Measurements from ENCODE around the gene ZNF485.
"Not testable (repeated sequence)": the region's sequence is repeated elsewhere in the genome, so short reads cannot be mapped to it uniquely, and the experiment has no call there.

Gene ZNF485

DNA sequence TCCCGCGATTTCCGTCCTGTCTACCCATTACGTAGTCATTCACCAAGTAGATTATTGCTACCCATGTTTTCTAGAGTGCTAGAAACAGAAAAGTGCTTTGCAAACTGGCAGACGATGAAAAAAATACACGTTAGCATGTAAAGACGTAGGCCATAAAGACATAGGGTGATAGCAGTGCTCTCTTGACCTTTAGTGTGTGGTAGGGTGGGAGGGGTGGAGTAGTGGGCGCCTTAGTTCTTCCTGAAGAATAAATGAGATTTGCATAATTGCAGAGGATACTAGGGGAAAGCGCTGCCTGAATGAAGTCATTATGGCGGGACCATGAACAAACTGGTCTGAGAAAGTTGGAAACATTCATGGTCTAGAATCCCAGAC, 948 bp downstream of the ZNF485 start:
- peak; percentile 9 for DNase-seq

DNA sequence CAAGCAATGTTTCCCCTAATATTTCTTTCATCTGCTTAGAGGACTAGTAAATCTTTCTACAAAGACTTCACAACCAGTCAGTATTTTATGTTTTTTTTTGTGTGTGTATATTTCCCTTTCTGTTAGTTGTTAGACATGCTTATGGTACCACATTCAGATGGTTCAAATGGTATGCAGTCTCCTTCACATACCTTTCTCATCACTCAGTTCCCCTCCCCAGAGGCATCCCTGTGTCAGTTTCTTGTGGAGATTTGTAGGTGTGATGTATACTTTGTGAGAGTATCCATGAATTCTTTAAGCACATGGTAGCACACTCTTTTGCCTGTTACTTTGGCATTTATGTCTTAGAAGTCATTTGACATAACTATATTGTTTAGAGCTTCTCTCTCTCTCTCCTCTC, 4.4 kb downstream of the ZNF485 start:
- DNase-seq, result no peak

DNA sequence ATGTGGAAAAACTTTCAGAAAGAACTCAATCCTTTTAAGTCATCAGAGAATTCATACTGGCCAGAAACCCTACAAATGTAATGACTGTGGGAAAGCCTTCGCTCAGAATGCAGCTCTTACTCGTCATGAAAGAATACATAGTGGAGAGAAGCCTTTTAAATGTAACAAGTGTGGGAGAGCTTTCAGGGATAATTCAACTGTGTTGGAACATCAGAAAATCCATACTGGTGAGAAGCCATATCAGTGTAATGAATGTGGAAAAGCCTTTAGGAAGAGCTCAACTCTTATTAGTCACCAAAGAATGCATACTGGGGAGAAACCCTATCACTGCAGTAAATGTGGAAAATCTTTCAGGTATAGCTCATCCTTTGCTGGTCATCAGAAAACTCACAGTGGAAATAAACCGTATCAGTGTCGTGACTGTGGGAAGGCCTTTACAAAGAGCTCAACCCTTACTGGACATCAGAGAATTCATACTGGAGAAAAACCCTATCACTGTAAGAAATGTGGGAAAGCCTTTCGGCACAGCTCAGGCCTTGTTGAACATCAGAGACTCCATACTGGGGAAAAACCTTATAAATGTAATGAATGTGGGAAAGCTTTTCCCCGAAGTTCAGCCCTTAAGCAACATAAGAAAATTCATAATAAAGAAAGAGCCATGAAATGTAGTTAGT, 10.6 kb downstream of the ZNF485 start:
- no peak for DNase-seq

- no peak for DNase-seq
Measured at GRCh38 chr10:43619368-43619767, 13.1 kb downstream of the ZNF485 start.

DNA sequence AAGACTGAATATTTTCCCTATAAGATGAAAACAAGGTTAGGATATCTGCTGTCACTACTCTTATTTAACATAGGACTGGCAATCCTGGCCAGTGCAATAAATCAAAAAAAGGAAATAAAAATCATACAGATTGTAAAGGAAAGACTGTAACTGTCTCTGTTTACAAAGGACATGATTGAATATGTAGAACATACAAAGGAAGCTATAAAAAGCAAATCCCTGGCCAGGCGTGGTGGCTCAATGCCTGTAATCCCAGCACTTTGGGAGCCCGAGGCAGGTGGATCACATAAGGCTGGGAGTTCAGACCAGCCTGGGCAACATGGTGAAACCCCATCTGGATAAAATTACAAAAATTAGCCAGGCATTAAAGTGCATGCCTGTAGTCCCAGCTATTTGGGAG, 15.8 kb downstream of the ZNF485 start:
- DNase-seq, result no peak

DNA sequence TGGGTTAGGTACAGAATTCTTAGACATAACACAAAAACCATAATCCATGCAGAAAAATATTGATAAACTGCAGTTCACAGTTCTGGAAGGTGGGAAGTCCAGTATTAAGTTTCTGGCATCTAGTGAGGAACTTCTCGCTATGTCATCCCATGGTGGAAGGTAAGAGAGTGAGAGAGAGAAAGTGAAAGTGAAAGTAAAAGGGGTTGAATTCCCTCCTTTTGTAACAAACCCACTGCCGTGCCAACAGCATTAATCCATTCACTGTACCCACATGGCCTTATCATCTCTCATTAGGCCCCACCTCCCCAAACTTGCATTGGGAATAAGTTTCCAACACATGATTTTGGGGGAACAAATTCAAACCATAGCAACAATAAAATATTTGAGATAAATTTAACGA, 17.1 kb downstream of the ZNF485 start:
- DNase-seq, result peak; percentile 42

DNA sequence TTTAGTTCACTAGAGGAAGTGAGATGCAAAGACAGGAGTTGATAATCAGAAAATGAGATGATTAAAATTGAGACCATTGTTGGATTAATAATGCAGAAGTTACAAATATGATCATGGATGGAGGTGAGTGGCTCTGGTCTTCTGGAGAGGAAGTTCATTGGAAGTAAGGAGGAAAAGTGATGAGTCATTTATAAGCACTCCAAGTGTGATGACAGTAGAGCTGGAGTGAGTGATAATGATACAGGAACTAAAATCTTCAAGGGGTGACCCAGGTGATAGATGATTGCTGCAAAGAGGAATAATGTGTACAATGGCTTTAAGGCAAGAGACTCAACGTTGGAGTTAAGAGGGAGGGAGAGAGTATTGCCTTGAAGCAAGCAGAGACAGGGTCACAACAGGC, 21.7 kb downstream of the ZNF485 start:
- DNase-seq, result no peak

- DNase-seq, result no peak
Measured at GRCh38 chr10:43628956-43629355, 22.7 kb downstream of the ZNF485 start.

DNA sequence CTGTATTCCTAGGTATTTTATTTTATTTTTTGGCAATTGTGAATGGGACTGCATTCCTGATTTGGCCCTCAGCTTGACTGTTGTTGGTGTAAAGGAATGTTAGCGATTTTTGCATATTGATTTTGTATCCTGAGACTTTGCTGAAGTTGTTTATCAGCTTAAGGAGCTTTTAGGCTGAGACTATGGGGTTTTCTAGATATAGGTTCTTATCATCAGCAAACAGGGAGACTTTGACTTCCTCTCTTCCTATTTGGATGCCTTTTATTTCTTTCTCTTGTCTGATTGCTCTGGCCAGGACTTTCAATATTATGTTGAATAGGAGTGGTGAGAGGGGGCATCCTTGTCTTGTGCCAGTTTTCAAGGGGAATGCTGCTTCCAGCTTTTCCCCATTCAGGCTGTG, 29.6 kb downstream of the ZNF485 start:
- not testable (repeated sequence) for DNase-seq

GRCh38 chr10:43640603-43641002, 34.4 kb downstream of the ZNF485 start:
- no peak for DNase-seq

DNA sequence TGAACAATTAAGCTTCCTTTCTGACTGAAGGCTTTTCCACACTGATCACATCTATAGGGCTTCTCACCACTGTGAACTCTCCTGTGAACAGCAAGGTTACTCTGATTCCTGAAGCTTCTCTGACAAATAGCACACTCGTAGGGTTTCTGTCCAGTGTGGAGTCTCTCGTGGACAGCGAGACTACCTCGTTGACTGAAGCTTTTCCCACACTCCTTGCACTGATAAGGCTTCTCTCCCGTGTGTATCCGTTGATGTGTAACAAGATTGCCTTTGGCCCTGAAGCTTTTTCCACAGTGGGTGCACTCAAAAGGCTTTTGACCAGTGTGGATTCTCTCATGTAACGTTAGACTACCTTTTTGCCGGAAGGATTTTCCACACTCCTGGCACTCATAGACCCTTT, 38.0 kb downstream of the ZNF485 start:
- no peak for DNase-seq

DNA sequence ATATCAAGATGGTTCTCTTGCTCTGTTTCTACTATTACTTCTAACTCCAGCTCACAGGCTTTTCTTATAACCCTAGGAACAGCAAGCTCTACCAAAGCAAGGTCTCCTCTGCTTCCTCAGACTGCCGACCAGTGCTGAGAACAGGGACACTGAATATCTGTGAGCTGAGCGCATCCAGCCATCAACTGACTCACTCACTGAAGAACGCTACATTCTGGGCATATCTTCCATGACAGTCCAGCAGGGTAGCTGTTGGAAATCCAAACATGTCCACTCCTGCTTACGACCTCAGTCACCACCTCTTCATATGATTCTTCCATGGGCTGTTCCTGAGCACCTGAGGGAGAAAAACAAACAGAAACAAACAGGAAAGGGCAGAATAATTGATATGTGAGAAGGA, 39.6 kb downstream of the ZNF485 start:
- DNase-seq, result no peak

DNA sequence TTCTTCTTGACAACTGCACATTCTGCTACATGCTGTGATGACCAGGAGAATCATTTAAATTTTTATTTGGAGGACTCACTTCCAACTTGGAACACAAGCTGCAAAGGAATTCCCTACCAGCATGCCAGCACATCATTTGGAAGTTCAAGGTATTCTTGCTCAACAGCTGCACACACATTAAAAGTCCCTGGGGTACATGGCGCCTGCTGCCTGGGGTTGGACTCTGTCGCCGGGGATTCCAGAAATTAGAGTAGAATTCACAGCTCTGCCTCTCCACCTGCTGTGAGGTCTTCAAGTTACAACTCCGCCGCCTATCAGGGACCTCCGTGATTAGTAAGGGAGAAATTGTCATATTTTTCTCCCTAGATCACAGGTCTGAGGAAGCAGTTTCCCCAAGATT, 41.3 kb downstream of the ZNF485 start:
- DNase-seq, result no peak

DNA sequence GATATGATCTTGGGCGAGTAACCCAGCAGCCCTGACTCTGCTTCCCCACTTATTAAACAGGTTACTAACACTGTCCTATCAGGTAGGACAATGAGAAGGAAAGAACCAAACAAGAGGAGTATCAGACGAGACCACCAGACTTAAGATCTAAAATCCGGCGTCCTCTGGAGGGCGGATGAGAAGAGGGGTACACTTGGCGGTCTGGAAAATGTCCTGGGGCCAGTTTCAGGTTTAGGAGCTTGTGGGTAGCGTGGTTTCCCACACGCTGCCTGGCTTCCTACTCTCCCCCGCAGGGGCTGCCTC, 41.8 kb downstream of the ZNF485 start:
- DNase-seq, result peak; percentile 44

DNA sequence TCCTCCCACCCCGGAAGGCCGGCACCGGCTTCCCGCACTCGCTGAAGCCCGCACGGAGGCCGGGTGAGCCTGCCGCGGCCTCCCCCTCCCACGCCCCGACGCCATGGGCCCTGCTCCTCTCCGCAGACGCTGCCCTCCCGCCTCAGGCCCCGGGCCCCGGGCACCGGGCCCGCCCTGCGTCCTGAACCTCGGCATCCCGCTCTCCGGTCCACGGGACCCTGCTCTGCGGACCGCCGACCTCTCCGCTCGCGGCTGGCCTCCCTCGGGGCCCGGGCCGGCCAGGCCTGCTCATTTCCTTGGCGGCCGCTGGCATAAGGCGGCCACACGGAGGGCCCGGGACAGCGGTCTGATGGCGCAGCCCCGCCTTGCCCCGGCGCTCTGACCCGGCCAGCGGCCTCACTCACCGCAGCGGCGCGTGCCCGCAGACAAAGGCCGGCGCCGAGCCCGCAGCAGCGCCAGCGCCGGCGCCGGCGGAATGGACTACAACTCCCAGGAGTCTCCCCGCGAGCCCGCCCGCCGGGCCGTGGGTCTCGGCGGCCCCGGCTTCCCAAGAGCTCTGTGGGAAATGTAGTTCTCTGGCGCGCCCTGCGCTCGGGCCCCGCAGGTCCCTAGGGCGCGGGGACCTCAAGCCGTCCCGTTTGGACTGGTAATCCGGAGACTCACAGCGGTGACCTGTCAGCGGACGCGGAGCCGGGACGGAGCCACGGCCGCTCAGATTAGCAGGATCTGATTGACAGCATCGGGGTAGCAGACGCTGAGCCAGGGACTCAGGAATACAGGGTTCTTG, 42.4 kb downstream of the ZNF485 start, which contains the start of gene ZNF32:
Gene ZNF32, minus strand, starts transcription at position 484 of the 787 bp plus-strand sequence. CDS start 2,748 bp downstream, outside the sequence.
- peak; percentile 92 for DNase-seq

DNA sequence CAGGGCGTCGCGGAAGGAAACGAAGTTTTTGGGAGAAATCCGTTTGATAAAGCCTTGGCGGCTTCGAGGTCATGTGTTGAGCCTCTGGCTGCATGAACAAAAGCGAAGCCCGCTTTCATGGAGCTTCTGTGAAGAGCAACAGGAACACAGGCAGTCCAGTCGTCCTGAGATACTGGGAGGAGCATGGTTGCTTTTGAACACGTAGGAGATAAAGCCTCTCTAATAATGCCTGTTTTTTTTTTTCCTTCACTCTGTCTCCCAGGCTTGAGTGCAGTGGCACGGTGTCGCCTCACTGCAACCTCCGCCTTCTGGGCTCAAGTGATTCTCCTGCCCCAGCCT, 42.9 kb downstream of the ZNF485 start:
- DNase-seq, result no peak

GRCh38 chr10:43653746-43654145, 47.5 kb downstream of the ZNF485 start:
- no peak for DNase-seq

- DNase-seq, result no peak
Measured at GRCh38 chr10:43655311-43655710, 49.1 kb downstream of the ZNF485 start.

GRCh38 chr10:43658227-43658626, 52.0 kb downstream of the ZNF485 start:
- no peak for DNase-seq

DNA sequence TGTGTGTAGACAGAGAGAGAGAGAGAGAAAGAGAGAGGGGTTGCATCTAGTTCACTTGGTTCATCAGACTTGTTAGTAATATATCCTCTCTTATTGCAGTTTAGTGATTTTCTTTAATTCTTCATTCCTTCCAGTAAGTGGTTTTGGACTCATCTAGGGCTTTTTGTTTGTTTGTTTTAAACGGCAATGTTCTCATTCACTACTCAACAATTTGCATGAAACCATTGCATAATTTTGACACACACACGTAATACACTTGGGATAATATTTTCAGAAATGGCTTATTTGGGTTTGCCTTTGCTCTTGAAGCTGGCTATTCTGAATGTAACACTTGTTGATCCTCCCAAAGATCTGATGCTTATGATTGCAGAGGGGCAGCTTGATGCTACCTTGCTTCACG, 58.8 kb downstream of the ZNF485 start:
- DNase-seq, result no peak

DNA sequence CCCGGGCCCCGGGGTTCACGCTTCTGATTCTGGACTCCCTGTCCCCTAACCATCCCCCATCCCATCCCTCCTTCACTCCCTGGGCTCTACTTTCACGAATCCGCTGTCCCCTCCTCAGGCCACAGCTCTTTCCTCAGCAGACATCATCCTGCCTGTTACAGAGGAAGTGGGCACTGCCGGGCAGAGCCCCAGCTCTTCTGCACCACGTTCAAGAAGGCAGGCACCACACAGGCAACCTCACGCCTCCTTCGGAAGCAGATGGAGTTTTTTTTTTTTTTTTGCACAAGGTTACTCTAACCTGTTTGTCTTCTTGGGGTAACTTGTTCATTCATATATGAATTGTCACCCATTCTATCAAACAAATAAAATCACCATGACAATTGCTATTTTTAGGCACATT, 60.3 kb downstream of the ZNF485 start:
- peak; percentile 54 for DNase-seq

DNA sequence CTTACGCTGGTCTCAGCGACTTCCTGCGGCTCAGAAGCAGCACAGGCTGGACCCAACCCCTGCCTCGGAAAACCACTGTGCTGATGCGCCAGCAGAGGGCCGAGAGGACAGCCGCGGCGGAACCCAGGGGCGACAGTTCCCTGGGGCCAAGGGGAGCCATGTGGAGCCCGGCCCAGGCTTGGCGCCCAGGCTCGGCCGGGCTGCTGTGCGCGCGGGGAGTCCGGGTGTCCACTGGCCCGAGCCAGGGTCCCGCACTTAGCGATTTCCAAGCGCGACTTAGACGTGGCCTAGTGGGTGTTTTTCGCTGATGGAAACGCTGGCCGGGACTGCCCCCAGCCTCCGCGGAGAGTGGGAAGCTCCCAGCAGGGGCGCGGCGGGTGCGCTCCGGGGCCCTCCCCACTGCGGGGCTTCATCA, 61.1 kb downstream of the ZNF485 start:
- peak; percentile 69 for DNase-seq

Data from hematopoietic multipotent progenitor cell treated with erythropoietin and hydrocortisone succinate and interleukin-3 and kit ligand, for 4 days (in vitro differentiated cells).